Brain pericyte (primary cell): ENCODE results near the gene DNAH6.

ENCODE experiments used
- DNase-seq: peaks from one replicate; pipeline ENCODE4 v3.0.0-alpha.2; 2012; ENCODE audit warnings: low read depth, low spot score

Gene DNAH6

DNA sequence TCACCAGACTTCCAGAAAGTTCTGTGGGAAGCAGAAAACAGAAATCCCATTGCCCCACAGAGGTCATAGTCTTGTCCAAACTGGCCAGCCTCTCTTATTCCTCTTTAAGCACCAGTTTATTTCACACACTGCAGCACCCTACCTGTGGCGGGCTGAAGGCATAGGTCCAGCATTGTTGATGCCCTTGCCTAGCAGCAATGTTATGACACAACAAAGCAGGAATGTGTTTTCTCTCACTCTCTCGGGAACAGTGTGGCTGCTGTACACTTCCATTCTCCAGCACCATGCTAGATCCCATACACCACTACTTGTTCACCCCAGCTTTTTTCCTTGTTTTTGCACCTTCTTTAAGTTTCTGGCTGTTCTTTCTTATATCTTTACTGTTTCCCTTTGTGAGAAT, 181.6 kb downstream of the DNAH6 start:
- no peak for DNase-seq

DNA sequence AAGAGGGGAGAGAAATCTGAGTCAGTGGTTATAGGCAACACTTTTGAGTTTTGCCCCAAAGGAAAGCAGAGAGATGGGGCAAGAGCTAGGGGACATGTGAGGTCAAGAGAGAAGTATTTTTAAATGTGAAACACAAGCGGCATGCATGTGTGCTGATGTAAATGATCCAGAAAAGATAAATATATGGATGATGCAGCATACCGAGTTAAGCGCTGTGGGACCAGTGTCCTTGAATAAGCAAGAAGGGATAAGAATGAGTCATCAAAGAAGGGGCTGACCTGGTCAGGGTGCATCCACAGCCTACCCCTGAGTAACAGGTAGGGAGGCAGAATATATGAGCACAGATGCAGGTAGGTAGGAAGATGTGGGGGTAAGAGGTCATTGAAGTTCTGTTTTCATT, 183.7 kb downstream of the DNAH6 start:
- DNase-seq = no peak

DNA sequence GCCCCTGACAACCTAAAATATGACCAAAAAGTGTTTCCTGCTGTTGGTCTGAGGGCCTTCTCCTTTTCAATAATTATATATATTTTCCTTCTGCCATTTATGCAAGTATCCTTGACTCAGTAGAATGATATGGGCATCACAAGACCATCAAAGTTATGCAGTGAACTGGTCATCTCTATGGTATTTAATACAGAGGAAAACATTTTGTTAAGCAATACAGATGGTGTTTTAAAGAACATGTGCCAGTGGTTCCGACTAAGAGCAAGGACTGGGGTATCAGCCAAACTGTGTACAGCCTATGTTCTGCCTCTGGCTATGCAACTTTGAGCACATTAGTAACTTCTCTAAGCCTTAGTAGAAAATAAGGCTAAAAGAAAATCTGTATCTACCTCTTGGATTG, 185.6 kb downstream of the DNAH6 start:
- DNase-seq = no peak

DNA sequence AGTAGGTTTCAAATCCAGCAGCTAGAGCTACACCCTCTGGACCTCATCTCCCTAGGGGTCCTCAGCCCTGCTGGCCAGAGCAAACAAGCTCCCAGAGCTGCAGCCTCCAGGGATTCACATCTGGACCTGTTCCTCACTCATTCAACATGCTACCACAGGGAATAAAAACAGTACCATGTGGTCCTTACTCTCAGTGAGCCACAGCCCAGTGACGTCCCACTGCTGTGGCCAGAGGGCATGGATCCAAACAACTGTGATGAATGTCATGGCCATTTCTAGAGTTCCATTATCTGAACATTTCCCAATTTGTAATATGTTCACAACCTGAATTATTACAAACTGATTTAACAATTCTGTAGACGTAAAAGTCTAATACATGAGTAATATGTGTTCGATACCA, 186.6 kb downstream of the DNAH6 start:
- no peak for DNase-seq

DNA sequence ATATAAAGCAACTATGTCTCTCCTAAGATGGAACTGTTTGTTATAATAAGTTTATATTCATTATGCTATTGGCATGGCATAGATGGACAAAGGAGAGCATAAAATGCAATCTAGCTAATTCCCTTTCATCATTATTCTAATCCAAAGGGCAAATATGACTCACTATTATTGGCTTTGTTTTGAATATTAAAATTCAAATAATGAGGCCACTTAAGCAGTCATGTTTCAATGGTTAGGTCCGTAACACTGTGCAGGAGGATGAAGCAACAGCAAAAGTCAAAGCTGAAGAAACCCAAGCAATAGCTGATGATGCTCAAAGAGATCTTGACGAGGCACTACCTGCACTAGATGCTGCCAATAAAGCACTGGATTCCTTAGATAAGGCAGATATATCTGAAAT, 187.5 kb downstream of the DNAH6 start:
- DNase-seq = no peak

DNA sequence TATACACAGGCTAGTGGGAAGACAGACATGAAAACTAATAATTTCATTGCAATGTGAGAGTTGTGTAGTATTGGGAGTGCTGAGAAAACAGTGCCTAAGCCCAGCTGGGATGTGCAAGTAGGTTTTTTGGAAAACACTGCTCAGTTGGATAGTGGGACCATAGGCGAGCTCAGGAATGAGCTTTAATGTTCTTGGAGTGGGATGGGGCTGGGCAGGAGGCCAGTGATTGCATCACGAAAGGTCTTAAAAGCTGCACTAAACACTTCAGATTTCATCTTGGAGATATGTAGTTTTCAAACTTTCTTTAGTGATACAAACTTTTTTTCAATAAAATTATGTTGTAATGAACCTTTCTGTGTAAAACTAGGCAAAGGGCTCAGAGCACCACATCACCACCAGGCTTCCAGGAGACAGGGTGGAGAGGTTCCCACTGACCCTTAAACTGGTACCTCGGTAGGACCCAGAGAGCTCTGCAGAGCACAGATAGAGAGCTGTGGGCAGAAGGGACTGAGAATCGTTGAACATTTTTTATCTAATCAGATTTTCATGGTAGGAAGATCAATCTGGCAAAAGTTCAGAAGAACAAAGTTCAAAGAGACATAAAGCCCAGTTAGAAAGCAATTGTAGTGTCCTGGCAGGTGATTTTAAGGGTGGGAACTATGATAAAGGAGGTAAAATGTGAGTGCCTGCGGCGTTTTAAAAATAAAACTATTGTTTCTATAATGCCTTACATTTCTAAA, 188.4 kb downstream of the DNAH6 start:
- no peak for DNase-seq

DNA sequence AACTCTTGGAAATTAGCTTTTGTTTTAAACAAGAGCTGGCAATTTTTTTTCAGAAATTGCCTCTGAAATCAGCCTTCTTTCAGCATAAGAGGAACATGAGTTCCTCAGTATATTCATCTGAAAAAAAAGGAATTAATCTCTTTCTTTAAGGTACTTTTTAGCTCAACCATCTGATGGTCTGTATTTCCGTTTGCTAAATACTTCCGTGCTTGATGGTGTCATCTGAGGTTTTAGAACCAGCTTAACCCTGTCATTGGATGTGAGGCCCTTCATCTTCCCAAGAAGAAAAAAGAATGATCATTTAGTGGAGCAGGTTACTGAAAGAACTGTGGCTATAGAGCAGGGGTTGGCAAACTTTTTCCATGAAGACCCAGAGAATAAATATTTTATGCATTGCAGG, 189.6 kb downstream of the DNAH6 start:
- no peak for DNase-seq

DNA sequence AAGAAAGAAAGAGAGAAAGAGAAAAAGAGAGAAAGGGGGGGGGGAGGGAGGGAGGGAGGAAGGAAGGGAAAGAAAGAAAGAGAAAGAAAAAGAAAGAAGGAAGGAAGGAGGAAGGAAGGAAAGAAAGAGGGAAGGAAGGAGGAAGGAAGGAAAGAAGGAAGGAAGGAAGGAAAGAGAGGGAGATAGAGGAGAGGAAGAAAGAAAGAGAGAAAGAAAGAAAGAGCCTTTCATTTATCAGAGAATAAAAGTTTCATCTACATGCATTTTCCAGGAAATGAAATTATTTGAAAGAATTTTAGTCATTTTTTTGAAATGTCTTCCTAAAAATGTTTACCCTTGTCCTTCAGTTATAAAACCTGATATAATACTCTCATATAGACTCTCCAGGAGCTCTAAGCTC, 192.1 kb downstream of the DNAH6 start:
- no peak for DNase-seq

DNA sequence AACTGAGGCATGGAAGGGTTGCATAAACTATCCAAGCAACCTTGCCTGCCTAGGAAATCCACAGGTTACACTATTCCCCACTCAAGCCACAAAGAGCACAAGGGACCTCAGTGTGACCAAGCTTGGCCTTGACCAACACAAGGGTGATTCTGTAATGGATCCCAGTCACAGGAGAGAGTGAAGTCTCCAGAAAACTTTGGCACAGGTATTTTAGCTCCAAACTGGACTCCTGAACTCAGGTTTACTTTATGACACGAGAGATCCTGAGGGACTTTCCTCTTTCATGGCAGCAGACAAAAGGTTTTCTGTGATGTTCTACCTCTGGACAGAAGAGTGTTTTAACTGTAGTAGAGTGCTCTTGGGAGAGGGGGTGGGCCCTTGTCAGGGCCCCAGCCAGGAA, 195.4 kb downstream of the DNAH6 start:
- no peak for DNase-seq

DNA sequence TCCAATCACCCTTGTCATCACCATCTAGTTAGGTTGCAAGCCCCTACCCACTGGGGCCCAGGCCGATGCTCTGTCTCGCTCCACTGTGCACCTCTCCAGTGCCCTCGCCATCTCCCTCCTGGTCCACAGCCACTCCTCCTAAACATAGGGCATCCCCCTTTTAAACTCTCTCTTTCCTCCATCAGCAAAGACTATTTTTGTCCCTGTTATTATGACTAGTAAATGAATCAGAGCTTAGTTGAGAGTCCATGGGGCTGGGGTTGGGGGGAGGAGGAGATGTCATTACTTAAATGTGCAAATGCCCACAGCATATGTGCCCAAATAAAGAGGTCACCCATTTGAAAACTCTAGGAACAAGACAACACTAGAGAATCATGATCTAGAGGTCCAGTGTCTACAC, 197.1 kb downstream of the DNAH6 start:
- no peak for DNase-seq

DNA sequence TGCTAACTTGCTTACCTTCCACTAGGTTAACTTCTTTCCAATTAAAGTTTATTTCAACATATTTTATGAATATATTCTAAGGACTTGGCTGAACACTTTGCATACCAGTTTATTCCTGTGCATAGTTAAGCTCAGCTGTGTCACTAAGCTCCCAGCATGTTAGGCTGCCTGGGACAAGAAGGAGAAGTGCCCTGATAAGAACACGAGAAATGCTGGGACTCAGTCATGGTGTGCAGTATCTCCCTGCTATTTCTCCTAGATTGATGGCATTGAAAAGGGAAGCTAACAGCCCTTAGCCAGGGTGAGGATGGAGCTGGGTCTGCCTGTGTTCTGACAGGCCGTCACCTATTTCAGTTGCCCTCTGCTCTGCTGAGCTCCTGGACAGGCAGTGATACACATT, 200.3 kb downstream of the DNAH6 start:
- DNase-seq = no peak

DNA sequence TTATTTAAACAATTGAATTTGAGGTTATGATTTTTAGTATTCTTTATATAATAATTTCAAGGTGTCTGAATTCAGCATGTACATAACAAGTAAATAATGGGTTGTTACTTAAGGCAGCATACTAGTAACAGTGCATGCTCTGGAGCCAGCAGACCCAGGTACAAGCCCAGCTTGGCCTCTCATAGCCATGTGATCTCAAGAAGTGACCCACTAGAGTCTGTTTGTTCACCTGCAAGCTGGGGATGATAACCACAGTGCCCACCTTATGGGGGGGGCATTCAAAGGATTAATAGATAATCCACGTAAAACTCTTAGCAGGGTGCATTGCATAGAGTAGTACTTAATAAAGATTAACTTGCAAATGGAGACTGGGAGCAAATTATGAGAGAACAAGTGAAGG, 201.0 kb downstream of the DNAH6 start:
- no peak for DNase-seq

DNA sequence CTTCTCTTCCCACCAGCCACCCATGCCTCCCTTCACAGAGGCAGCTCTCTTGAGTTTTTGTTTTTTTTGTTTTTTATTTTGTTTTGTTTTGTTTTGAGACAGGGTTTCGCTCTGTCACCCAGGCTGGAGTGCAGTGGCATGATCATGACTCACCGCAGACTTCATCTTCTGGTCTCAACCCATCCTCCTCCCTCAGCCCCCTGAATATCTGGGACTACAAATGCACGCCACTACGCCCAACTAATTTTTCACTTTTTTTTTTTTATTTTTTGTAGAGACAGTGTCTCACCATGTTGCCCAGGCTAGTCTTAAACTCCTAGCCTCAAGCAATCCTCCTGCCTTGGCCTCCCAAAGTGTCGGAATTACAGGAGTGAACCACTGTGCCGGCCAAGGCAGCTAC, 203.1 kb downstream of the DNAH6 start:
- DNase-seq = no peak

DNA sequence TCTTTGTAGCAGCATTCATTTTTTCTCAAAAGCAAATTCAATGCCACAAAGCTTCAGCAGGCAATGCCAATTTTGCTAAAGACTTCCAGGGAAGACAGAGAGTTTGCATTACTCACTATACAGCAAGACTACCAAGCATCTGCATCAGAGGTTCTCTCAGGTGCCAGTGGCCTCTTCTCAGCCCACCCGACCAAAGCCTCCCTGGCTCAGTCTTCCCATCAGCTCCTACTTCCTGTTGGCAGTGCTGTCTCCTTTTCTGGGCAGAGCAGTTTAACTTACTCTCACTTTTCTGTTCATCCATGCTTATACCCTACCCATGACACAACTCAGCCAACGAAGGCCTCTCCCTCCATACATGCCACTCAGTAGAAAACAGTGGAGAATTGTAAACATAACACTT, 207.5 kb downstream of the DNAH6 start:
- no peak for DNase-seq

DNA sequence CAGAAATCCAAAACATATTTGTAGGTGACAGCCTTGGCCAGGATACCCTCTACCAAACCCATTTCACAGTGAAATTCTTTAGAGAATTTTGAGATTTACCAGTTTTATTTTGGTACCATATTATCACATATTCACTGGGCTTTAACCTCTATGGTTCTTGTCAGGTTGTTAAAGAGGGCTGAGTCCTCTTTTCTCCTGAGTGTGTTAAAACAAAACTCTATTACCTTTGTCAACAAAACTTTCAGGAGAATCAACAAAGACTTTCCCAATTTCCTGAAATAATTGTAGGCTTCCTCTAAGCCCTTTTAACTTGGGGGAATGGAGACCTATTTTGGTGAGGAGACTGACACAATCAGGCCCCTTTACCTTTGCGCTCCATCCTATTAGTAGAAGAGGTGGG, 209.4 kb downstream of the DNAH6 start:
- DNase-seq = no peak

DNA sequence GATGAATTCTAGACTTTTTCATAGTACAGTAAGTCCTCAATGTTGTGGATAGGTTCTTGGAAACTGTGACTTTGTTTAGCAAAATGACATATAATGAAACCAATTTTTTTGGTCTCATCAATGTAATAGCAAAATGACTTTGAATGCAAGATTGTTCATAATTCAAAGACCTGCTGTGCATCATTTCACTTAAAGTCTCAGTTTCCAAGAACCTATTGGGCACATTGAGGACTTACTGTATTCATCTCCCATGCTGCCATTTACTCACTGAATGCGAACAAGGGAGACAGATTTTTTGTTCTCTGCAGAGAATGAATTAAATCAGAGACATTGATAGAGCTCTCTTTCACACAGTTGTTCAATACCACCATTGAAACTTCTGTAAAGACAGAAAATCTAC, 211.0 kb downstream of the DNAH6 start:
- no peak for DNase-seq

DNA sequence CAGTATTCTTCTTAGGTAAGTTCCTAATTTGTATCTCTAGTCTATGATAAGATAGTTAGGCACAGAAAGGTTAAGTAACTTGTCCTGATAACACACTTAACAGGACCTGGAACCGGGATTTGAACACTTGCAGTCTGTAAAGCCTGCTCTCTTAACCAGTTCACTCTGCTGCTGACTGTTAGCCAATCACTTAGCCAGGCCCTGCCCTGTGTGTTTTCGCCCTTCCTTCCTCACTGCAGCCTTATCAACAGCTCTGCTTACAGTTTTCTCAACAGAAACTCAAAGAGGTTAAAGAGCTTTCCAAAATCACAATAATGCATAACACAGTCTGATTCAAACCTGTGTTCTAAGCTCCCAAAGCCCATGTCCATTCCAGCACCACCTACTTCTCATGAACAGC, 212.9 kb downstream of the DNAH6 start:
- DNase-seq = no peak

DNA sequence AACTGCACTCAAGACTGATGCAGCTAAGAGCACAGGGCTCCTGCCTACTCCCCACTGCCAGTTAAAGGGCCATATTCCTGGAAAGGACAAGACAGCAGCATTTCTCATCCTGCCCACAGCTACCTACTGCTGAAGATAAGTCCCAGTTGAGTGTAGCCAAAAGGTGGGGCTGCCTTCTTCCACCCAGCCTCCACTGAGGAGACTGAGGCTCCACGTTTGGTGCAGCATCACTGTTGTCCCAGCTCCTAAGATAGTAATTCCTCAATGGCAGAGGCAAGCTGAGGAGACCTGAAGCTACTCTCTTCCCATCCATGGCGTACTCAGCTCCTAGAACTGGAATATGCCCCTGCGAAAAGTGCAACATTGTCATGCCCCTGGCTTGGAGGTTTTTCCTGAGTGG, 214.9 kb downstream of the DNAH6 start:
- no peak for DNase-seq

DNA sequence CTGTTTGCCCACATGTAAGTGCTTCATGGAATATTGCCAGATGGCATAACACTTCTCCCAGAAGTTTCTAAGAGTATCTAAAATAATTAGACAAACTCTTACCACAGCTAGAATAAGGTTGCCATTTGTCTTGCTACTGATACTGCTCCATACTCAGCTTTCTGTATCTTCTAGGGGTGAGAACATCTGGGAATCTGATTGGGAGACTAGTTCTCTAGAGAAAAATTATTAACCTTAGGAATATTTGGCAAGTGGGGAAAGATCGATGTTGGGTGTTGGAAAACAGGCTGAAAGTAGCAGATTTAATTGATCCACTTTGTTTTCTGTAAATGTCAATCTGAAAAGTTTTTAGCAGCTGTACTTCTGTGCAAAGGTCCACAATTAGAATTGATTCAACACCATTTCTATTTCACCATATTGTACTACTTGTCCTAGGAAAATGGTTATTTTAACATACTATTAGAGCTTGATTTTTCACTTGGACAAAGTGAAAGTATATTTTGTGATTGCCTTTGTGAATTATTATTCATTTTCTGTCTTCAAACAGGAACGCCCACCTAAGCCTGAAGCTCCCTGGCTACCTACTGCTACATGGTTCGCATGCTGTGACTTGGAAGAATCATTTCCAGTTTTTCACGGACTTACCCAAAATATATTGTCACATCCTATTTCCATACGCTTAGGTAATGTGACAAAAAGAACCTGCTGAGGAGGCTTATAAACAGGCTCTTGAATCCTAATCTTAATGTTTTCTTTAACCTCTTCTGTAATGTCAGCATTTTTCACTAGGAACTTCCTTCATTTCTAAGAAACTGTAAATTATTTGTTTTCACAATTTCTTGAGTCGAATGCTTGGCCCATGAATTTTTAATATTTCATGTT, 216.8 kb downstream of the DNAH6 start:
- no peak for DNase-seq

DNA sequence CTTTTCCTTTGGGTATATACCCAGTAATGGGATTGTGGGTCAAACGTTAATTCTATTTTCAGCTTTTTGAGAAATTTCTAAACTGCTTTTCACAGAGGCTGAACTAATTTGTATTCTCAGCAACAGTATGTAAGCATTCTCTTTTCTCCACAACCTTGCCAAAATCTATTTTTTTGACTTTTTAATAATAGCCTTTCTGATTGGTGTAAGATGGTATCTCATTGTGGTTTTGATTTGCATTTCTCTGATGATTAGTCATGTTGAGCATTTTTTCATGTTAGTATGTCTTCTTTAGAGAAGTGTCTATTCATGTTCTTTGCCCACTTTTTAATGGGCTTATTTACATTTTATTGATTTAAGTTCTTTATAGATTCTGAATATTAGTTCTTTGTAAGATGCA, 219.1 kb downstream of the DNAH6 start:
- no peak for DNase-seq

DNA sequence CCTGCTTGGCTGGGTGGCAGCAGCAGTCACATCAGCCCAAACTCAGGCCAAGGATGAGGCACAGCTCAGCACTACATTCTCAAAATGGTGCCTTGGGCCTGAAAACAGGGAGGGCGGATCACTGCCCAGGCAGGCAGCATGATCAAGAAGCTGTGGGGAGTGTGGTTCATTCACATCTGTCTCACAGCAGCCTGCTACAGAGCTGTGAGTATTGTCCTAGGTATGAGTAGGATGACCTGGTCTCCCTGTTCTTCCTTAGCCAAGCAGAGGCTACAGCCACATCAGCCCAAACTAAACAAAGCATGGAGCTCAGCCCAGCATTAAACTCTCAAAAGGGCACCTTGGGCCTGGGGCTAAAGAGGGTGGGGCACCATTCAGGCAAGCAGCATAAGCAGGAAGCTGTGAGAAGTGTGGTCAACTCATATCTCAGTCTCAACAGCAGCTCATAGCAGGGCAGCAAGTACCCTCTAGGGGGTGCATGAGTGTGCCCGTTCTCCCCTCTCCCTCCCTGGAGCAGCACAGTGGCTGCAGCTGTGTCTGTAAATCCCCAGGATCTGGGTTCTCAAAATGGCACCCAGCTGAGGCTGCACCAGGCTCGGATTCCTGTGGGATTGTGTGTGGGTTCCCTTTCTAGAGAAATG, 225.0 kb downstream of the DNAH6 start:
- DNase-seq = no peak

DNA sequence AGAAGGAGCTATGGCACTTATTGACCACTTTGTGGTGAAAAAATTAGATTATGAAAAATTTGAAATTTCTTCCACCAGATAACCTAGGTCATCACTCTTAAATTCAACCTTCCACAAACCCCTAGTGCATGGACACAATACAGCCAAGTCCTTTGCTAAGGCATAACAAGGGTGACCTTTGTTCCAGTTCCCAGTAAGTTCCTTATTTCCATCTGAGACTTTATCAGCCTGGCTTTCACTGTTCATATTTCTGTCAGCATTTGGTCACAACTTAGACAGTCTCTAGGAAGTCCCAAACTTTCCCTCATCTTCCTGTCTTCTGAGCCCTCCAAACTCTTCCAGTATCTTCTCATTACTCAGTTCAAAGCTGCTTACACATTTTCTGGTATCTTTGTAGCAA, 232.0 kb downstream of the DNAH6 start:
- DNase-seq = no peak

DNA sequence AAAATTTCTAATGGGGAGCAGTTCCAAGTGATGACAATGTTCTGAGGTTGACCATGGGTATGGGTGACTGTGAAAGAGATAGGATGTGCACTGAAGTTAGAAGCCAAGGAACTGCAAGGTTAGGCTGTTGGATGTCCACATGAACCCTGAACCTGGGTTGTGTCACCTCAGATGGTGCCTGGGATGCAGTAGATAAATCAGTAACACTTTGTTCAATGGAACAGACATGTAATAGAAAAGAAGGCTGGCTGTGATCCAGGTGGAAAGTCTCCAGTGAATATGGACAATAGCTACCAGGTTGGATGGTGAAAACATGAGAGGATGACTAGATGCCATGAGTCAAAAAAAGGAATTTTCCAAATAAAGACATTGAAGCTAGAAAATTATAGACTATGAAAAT, 233.1 kb downstream of the DNAH6 start:
- no peak for DNase-seq
